GM12878 (cell line): ENCODE data around the gene GPRIN1. TPM values are rescaled to one million over a fixed set of nuclear protein-coding genes. Genes with fewer than 3 reads are reported as not detected.
A peak's percentile ranks its signal among the peaks of the same experiment; 100 is the strongest.

Source experiments
- ATAC-seq: fragments of 200-7000 bp; cut with Tn5 transposase; 3 replicates; pipeline ENCODE4 v1.9.1; 2020; ENCODE audit warnings: mild to moderate bottlenecking, moderate library complexity
- Bru-seq: library from RNA; stranded (reverse); fragments of 400-500 nt; gene quantifications from one replicate; lab custom pipeline; 2021; lab: Mats Ljungman, UMichigan
- BruChase-seq, 2 experiments: library from RNA; stranded (reverse); fragments of 400-500 nt; gene quantifications; one replicate each; lab custom pipeline; 2021; lab: Mats Ljungman, UMichigan
- BruUV-seq: library from RNA; stranded (reverse); fragments of 400-500 nt; replicated peaks from 2 replicates; lab custom pipeline; 2021; lab: Mats Ljungman, UMichigan
- CTCF ChIA-PET: fragments of 300-600 bp; sonication (Branson Sonifier 250); formaldehyde crosslinking; extraction: SDS; loops from one replicate; lab custom pipeline; 2021; ENCODE audit warnings: inconsistent platforms; lab: Yijun Ruan, JAX
- POLR2A ChIA-PET: fragments of 350-600 bp; formaldehyde crosslinking; extraction: SDS; loops from one replicate; lab custom pipeline; 2021; ENCODE audit warnings: inconsistent platforms; lab: Charles Lee
- RAD21 ChIA-PET: fragments of 300-600 bp; sonication (Branson Sonifier 250); formaldehyde crosslinking; loops from one replicate; lab custom pipeline; 2023; ENCODE audit warnings: antibody characterized with exemption; ENCODE audit not compliant: unreplicated experiment; lab: Charles Lee
- SMC1A ChIA-PET: fragments of 300-600 bp; sonication (Branson Sonifier 250); formaldehyde crosslinking; loops from one replicate; lab custom pipeline; 2023; ENCODE audit not compliant: unreplicated experiment, uncharacterized antibody; lab: Charles Lee
- DNase-seq: peaks from one replicate; pipeline ENCODE4 v3.0.0-alpha.2; 2011; ENCODE audit warnings: low read depth, low spot score
- FAIRE-seq: peaks from 3 replicates; lab custom pipeline; 2011; peaks lifted over from hg19 to GRCh38; lab: Jason Lieb, UNC
- H2AFZ ChIP-seq: 2 replicates; pipeline ENCODE4 v1.6.0; 2011; ENCODE audit warnings: low read depth, low read length, control low read depth; ENCODE audit not compliant: control insufficient read depth
- H3K27ac ChIP-seq: 2 replicates; pipeline ENCODE4 v1.5.1; 2011; ENCODE audit warnings: control low read depth; ENCODE audit not compliant: control insufficient read depth, insufficient read depth
- H3K27me3 ChIP-seq, 2 experiments: replicated peaks in 1 of 2; 2 replicates each; pipeline versions ENCODE4 v1.6.0 to v1.6.1; 2011; ENCODE audit warnings: low read length in 1 of 2; ENCODE audit not compliant: control insufficient read depth in 2 of 2, insufficient read depth in 2 of 2
- H3K36me3 ChIP-seq, 2 experiments: 2 replicates each; pipeline ENCODE4 v1.5.1; 2011; ENCODE audit warnings: low read length in 1 of 2; ENCODE audit not compliant: control insufficient read depth in 2 of 2, insufficient read depth in 2 of 2
- H3K4me1 ChIP-seq: 2 replicates; pipeline ENCODE4 v1.6.1; 2011; ENCODE audit warnings: mild to moderate bottlenecking, low read length, moderate library complexity, mixed read lengths; ENCODE audit not compliant: control insufficient read depth, insufficient read depth
- H3K4me2 ChIP-seq: 2 replicates; pipeline ENCODE4 v1.6.0; 2011; ENCODE audit warnings: control low read depth; ENCODE audit not compliant: control insufficient read depth, insufficient read depth
- H3K4me3 ChIP-seq: fragments of 200-600 bp; sonication (generic); 2 replicates; pipeline ENCODE4 v1.5.1; 2016
- H3K79me2 ChIP-seq: 2 replicates; pipeline ENCODE4 v1.6.0; 2011; ENCODE audit warnings: low read length; ENCODE audit not compliant: control insufficient read depth, insufficient read depth
- H3K9ac ChIP-seq: 2 replicates; pipeline ENCODE4 v1.8.0; 2011; ENCODE audit warnings: low read length, control low read depth, mixed read lengths; ENCODE audit not compliant: control insufficient read depth, insufficient read depth
- H3K9me3 ChIP-seq: replicated peaks from 3 replicates; pipeline ENCODE4 v1.5.1; 2011; ENCODE audit warnings: mild to moderate bottlenecking, low read length; ENCODE audit not compliant: control insufficient read depth, insufficient read depth
- H4K20me1 ChIP-seq: 2 replicates; pipeline ENCODE4 v1.6.0; 2011; ENCODE audit not compliant: control insufficient read depth, insufficient read depth
- GATAD2B ChIP-seq: fragments of 450-650 bp; conservative IDR thresholded peaks from 2 replicates; pipeline ENCODE4 v1.6.1; 2017; ENCODE audit warnings: low read depth, mild to moderate bottlenecking, moderate library complexity
- KDM1A ChIP-seq: fragments of 200-600 bp; sonication (generic); IDR thresholded peaks from 2 replicates; pipeline ENCODE4 v1.6.1; 2016; ENCODE audit warnings: borderline replicate concordance
- NR2F1 ChIP-seq: fragments of 450-650 bp; conservative IDR thresholded peaks from 2 replicates; pipeline ENCODE4 v1.6.1; 2017; ENCODE audit warnings: mild to moderate bottlenecking
- RB1 ChIP-seq: fragments of 450-650 bp; formaldehyde crosslinking; IDR thresholded peaks from 2 replicates; pipeline ENCODE4 v1.6.1; 2017; ENCODE audit warnings: mild to moderate bottlenecking, borderline replicate concordance
- SMARCA5 ChIP-seq: fragments of 450-650 bp; IDR thresholded peaks from 2 replicates; pipeline ENCODE4 v1.6.1; 2017; ENCODE audit warnings: mild to moderate bottlenecking
- TARDBP ChIP-seq: IDR thresholded peaks from 2 replicates; pipeline ENCODE4 v1.6.1; 2016; ENCODE audit warnings: borderline replicate concordance
- ZNF384 ChIP-seq: IDR thresholded peaks from 2 replicates; pipeline ENCODE4 v1.6.1; 2012; ENCODE audit warnings: low read depth, mild to moderate bottlenecking, low read length, improper control_type of control experiment, borderline replicate concordance
- WGBS: methylation state at CpG from one replicate; pipeline ENCODE4 v1.1.6; 2016; ENCODE audit warnings: low lambda C conversion rate; ENCODE audit not compliant: insufficient replicate concordance, insufficient coverage; ENCODE audit errors: missing lambda C conversion rate; 5-methylcytosine and 5-hydroxymethylcytosine counted together
- in situ Hi-C: fragments of 300-500 bp; cut with MboI; formaldehyde crosslinking; loops from 9 replicates; pipeline ENCODE4 v1.14.3; 2018; ENCODE audit warnings: mixed read lengths
- intact Hi-C: fragments of 100-400 bp; cut with micrococcal nuclease; formaldehyde crosslinking; loops from one replicate; pipeline ENCODE4 v1.14.2; 2022; ENCODE audit not compliant: unreplicated experiment
- long read RNA-seq, 2 experiments: library from polyadenylated mRNA; unstranded; transcript quantifications; one replicate each; pipeline ENCODE4 v2.0.0, GENCODE V29; 2019 to 2020
- polyA minus RNA-seq, 3 experiments: library from RNA; depleted of rRNA, polyadenylated mRNA; stranded (reverse); fragments of >200 nt; gene quantifications; 2 replicates each; pipeline ENCODE4 v1.2.3, GENCODE V29; 2011
- polyA plus RNA-seq, 11 experiments: library from polyadenylated mRNA; depleted of rRNA in 4 of 11; unstranded in 6 of 11; stranded (reverse) in 5 of 11; fragments of >200 nt; fragmentation: Nextera tagmentation in 4 of 11; fragmentation: Illumina TruSeq in 1 of 11; extraction: Ambion mirVana in 4 of 11; extraction: Trizol in 1 of 11; gene quantifications; 1 replicate in 1 of 11; 2 replicates in 10 of 11; pipeline versions ENCODE4 v1.2.1 to v1.2.3, GENCODE V29; 2011 to 2016; ENCODE audit warnings: inconsistent platforms in 2 of 11, missing spikeins in 2 of 11, low read depth in 1 of 11
- total RNA-seq, 4 experiments: library from RNA; depleted of rRNA in 3 of 4; stranded (reverse); fragments of >200 nt in 3 of 4; fragmentation: Illumina TruSeq in 1 of 4; extraction: Trizol in 1 of 4; gene quantifications; 2 replicates each; pipeline versions ENCODE4 v1.2.1 to v1.2.3, GENCODE V29; 2013 to 2021
- TF ChIP-seq, protein P1 (sequence below): IDR thresholded peaks from 2 replicates; pipeline ENCODE4 v1.6.1; 2011; ENCODE audit warnings: low read depth, mild to moderate bottlenecking, low read length, moderate library complexity, borderline replicate concordance; ENCODE audit errors: extremely low read depth
- TF ChIP-seq, protein P2 (sequence below), 3 experiments: IDR thresholded peaks in 2 of 3; conservative IDR thresholded peaks in 1 of 3; 2 replicates each; pipeline ENCODE4 v1.5.1; 2011; ENCODE audit warnings: low read depth in 3 of 3, low read length in 3 of 3, mild to moderate bottlenecking in 3 of 3, control low read depth in 2 of 3, moderate library complexity in 2 of 3, inconsistent platforms in 1 of 3, mixed read lengths in 1 of 3; ENCODE audit not compliant: control insufficient read depth in 2 of 3, insufficient read depth in 1 of 3; ENCODE audit errors: extremely low read depth in 1 of 3
- TF ChIP-seq, protein P3 (sequence below): fragments of 450-650 bp; conservative IDR thresholded peaks from 2 replicates; pipeline ENCODE4 v1.6.1; 2017; ENCODE audit warnings: mild to moderate bottlenecking, moderate library complexity

GPRIN1 gene
- total RNA-seq (2013; cell fraction: nucleolus; rRNA removed) = 1.5 and 2.3 TPM in 2 replicates
- total RNA-seq (2014; rRNA removed) = 8.3 and 10.1 TPM in 2 replicates
- 4.7 and 5.8 TPM in 2 replicates for total RNA-seq (2014; rRNA removed; fragmentation: Illumina TruSeq; extraction: Trizol)
- total RNA-seq (2021) = 14.2 and 16.3 TPM in 2 replicates
- 1.1 TPM for polyA plus RNA-seq (2011; ENCODE audit: low read depth)
- 0.59 and 1.7 TPM in 2 replicates for polyA plus RNA-seq (2011; rRNA removed)
- polyA plus RNA-seq (2011; cell fraction: cytosol; rRNA removed) = 1.4 and 1.8 TPM in 2 replicates
- 1.5 and 2.2 TPM in 2 replicates for polyA plus RNA-seq (2011; cell fraction: nucleus; rRNA removed)
- polyA plus RNA-seq (2012) = 1.4 and 1.8 TPM in 2 replicates
- polyA plus RNA-seq (2014; fragmentation: Illumina TruSeq; extraction: Trizol) = 3.4 and 5.5 TPM in 2 replicates
- polyA plus RNA-seq (2014; fragmentation: Nextera tagmentation; extraction: Ambion mirVana) = under 1 TPM; 0.52 to 0.60 TPM
- polyA plus RNA-seq (2014; rRNA removed) = 7.6 and 9.4 TPM in 2 replicates
- polyA plus RNA-seq (2016; fragmentation: Nextera tagmentation; extraction: Ambion mirVana) = 1 to 10 TPM in 1 of 2 experiments, under 1 TPM in 1; 0.74 to 3.5 TPM
- 1.3 and 2.1 TPM in 2 replicates for polyA minus RNA-seq (2011; rRNA and poly(A)+ RNA removed)
- polyA minus RNA-seq (2011; cell fraction: cytosol; rRNA and poly(A)+ RNA removed) = 1.6 TPM in 2 replicates
- 0.48 and 1.6 TPM in 2 replicates for polyA minus RNA-seq (2011; cell fraction: nucleus; rRNA and poly(A)+ RNA removed)
- percentile 46 among the genes with signal in this experiment for Bru-seq, nascent RNA
- BruChase-seq, experiment 1, labeled RNA remaining after a 6-hour chase = percentile 34 among the genes with signal in this experiment
- percentile 46 among the genes with signal in this experiment for BruChase-seq, experiment 2, labeled RNA remaining after a 2-hour chase
- long read RNA-seq, experiment 1, partial matches to known transcripts = 0 of 1 reads
- long read RNA-seq, experiment 1, other reads (novel, unspliced or antisense) = 1 of 1 reads
- long read RNA-seq, experiment 2 = 0 reads

DNA sequence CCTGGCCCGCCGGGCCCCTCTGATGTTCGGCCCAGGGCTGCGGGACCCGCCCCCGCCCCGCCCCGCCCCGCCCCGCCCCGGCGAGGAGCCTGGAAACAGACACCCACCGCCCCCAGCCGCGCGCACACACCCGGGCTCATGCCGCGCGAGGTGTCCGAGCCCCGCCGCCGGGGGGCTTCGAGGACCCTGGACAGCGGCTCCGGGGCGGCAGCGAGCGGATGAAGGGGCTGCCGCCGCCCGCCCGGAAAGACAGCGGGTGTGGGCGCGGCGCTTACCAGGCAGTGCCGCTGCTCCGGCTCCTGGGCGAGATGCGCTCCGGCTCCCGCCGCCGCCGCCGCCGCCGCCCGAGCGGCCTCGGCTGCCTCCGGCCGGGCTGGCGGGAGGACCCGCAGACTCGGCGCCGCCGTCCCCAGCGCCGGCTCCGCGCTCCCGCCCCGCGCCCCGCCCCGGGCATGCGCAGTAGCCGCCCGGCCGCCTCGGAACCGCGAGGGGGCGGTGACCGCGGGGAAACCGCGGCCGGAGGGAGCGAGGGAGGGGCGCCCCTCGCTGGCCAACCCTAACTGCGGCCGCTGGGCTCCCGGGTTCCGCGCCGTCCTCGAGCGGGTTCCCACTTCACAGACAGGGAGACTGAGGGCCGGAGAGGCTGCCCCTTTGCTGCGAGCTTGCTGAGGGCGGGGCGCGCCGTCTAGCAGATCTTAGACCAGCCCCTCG is at the start of gene GPRIN1:
TSS of gene GPRIN1 (minus strand) at position 433 of the 711 bp plus-strand sequence. CDS start 10,322 bp downstream, outside the sequence.
- CTCF ChIA-PET = interaction anchor here (0.6 kb wide), 1 partner anchor 50 kb away, joined by 3 read pairs; no protein-coding TSS in a partner anchor
- ATAC-seq = peak; percentile 89
- no peak for FAIRE-seq
- TF ChIP-seq, protein P1, sequence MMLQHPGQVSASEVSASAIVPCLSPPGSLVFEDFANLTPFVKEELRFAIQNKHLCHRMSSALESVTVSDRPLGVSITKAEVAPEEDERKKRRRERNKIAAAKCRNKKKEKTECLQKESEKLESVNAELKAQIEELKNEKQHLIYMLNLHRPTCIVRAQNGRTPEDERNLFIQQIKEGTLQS = no peak
- TF ChIP-seq, protein P2, sequence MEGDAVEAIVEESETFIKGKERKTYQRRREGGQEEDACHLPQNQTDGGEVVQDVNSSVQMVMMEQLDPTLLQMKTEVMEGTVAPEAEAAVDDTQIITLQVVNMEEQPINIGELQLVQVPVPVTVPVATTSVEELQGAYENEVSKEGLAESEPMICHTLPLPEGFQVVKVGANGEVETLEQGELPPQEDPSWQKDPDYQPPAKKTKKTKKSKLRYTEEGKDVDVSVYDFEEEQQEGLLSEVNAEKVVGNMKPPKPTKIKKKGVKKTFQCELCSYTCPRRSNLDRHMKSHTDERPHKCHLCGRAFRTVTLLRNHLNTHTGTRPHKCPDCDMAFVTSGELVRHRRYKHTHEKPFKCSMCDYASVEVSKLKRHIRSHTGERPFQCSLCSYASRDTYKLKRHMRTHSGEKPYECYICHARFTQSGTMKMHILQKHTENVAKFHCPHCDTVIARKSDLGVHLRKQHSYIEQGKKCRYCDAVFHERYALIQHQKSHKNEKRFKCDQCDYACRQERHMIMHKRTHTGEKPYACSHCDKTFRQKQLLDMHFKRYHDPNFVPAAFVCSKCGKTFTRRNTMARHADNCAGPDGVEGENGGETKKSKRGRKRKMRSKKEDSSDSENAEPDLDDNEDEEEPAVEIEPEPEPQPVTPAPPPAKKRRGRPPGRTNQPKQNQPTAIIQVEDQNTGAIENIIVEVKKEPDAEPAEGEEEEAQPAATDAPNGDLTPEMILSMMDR (IDR thresholded peaks at IDR 0.05 in 2 of 3, conservative IDR thresholded peaks at IDR 0.05 in 1 of 3; ENCODE audit: control insufficient read depth in 2 of 3, extremely low read depth in 1 of 3, insufficient read depth in 1 of 3, low read depth in 3 of 3, low read length in 3 of 3) = peak; percentile 26 to 43 (median 26); a peak in 4 of 6 replicates
- TF ChIP-seq ZNF384 = no peak
- TF ChIP-seq, protein P3, sequence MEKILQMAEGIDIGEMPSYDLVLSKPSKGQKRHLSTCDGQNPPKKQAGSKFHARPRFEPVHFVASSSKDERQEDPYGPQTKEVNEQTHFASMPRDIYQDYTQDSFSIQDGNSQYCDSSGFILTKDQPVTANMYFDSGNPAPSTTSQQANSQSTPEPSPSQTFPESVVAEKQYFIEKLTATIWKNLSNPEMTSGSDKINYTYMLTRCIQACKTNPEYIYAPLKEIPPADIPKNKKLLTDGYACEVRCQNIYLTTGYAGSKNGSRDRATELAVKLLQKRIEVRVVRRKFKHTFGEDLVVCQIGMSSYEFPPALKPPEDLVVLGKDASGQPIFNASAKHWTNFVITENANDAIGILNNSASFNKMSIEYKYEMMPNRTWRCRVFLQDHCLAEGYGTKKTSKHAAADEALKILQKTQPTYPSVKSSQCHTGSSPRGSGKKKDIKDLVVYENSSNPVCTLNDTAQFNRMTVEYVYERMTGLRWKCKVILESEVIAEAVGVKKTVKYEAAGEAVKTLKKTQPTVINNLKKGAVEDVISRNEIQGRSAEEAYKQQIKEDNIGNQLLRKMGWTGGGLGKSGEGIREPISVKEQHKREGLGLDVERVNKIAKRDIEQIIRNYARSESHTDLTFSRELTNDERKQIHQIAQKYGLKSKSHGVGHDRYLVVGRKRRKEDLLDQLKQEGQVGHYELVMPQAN = peak; percentile 41; the same call in 1 of the 2 replicates
- peak; percentile 67; the same call in 1 of the 2 replicates for TF ChIP-seq RB1
- TF ChIP-seq GATAD2B = 0 out of 2 replicates have a peak, but pooled peaks have one; percentile 64
- TF ChIP-seq SMARCA5 = peak; percentile 78
- TF ChIP-seq KDM1A = no peak
- TF ChIP-seq TARDBP = no peak
- TF ChIP-seq NR2F1 = no peak

More for the DNA sequence above, at the start of gene GPRIN1:
- no peaks in the 10 kb centered on the region for H4K20me1 ChIP-seq
- no peak within 1 kb of the TSS for H3K27ac ChIP-seq
- H3K9me3 ChIP-seq = no peaks in the 10 kb centered on the region
- H3K9ac ChIP-seq = peak within 1 kb of the TSS; percentile 58; the same call in 1 of the 2 replicates
- DNase-seq = no peak
- no TSS peak for BruUV-seq
- ChIA-PET POLR2A (no interaction called here), SMC1A (no interaction called here), RAD21 (no interaction called here)
- H3K27me3 ChIP-seq = no peaks in the 10 kb centered on the region
- H3K4me3 ChIP-seq = peak within 1 kb of the TSS; percentile 74
- peak within 1 kb of the TSS; percentile 86 for H3K4me2 ChIP-seq
- peak within 1 kb of the TSS; percentile 83 for H2AFZ ChIP-seq
- peaks cover 12% of the 10 kb centered on the region for H3K4me1 ChIP-seq
- no peaks in the 10 kb centered on the region for H3K36me3 ChIP-seq
- in situ Hi-C loops (no loop called here), intact Hi-C loops (no loop called here)
- WGBS = 2% methylated on average over 78 of the region's 101 CpGs
- no peaks in the 10 kb centered on the region; the same call in 1 of the 2 replicates for H3K79me2 ChIP-seq
